GM08714 (cell line): ENCODE measurements around the gene OSBPL1A.
A peak's percentile ranks its signal among the peaks of the same experiment; 100 is the strongest.

Experiments used
- H3K4me3 ChIP-seq: fragments of 200-500 bp; sonication (Bioruptor generic); 2 replicates; pipeline ENCODE4 v1.5.1; 2014; ENCODE audit warnings: mild to moderate bottlenecking, low read length, inconsistent platforms
- ZNF274 ChIP-seq: IDR thresholded peaks from 2 replicates; pipeline ENCODE4 v1.6.1; 2012; ENCODE audit warnings: mild to moderate bottlenecking, low read depth, low read length

OSBPL1A gene

DNA sequence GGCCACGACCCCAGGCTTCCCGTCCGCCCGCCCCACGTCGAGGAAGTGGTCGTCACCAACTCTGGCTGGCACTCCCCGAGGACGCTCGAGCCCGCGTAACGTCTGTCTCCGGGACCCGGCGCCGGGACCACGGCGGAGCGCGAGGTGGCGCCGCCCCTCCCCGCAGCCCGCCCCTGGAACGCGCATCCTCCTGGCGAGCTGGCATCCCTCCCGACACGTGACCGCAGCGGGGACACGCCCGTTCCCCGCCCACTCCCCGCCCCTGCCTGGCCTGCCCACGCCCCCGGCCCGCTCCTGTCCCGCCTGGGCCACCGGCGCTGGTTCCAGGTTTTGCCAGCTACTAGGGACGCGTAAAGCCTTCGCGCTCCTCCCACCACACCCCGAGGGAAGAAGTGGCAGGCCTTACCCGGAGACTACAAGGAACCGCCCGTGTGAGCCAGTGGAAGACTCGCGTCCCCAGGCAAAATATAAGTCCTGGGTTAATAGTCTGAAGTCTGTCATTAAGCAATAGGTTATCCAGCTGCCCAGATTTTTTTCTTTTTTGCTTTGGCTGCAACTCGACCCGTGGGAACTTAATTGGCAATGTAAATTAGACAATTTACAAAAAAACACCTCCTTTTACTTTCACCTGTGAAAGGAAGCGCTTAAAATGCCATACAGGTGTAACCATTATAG, at the start of gene OSBPL1A:
Gene OSBPL1A (minus strand): TSS at position 131 of the 675 bp plus-strand sequence. CDS start 20,291 bp downstream, outside the sequence.
- no peak for TF ChIP-seq ZNF274
- peak within 1 kb of the TSS; percentile 55 for H3K4me3 ChIP-seq

DNA sequence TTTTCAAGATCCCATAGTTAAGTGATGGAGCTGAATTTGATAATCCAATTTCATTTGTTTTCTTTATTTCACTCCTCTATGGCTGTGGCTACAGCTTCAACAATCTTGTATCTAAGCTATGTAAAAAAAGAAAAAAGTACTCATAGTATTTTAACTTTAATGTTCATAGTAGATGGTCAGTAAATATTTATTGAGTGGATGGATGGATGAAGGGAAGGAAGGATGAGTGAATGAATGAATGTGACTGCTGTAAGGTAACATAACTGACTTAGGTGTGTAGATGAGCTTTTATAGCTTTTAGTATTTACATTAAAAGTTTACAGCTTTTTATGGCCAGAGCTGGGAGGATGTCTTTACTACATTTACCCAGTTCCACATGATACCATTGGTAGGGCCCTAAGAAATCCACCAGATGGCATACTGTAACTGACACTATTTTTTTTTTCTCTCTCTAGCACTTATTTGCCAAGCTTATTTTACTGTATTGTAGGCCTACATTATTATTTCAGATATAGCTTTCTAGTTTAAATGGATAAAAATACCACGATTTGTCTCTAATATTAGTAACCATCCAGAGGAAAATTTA, 49.4 kb upstream of the OSBPL1A start:
- TF ChIP-seq ZNF274 = no peak
- H3K4me3 ChIP-seq = no peak overlapping the region

DNA sequence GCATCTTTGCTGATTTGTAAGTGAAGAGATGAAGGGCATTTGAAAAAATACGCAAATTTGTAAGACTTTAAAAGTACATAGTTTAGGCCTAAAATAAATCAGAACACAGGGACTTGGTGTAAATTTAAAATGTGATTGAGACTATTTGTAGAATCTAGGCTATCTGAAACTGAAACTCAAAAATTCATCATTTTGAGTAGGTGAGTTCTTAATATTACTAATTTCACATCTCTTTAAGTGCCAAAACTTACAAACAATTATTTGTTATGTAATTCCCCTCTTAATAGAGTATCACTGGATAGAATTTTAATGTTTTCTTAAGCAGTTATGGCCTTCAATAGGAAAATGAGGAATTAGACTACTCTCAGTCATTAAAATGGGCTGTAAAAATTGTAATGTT, 48.8 kb upstream of the OSBPL1A start:
- no peak for TF ChIP-seq ZNF274
- no peak overlapping the region for H3K4me3 ChIP-seq

DNA sequence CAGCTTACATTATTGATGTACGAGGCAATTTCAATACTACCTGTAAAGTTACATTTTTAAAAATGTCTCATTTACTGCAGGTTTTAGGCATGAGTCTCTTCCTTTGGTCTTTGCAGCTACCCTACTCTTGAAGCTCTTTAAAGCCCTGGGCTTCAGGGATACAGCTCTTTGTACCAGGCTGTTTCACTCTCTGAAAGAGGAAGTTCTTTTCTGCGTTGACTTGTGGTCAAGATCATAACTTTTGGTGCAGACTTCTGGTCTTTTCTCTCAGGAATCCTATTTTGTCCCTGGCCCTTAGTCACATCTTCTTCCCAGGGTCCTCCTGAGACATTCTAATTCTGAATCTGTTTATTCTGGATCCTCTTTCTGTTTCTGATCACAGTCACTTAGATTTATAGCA, 46.2 kb upstream of the OSBPL1A start:
- TF ChIP-seq ZNF274 = no peak
- H3K4me3 ChIP-seq = no peak overlapping the region

DNA sequence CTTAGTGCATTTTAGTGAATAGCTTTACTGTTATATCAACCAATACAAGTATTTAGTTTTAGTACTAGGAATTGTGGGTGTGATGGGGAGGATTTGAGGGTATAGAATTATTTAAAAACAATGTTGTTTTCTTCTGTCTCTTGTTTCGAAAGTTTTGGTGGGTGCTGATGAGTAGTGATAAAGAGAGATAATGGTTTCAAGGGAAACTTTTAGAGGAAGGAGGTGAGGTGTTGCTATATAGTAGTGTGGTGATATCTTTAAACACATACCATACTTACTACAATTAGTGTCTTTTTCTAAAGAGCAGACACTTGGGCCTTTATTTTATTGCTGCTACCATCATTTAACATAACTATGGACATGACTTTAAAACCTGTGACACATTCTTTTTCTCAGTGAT, 39.3 kb upstream of the OSBPL1A start:
- TF ChIP-seq ZNF274 = no peak
- no peak overlapping the region for H3K4me3 ChIP-seq

DNA sequence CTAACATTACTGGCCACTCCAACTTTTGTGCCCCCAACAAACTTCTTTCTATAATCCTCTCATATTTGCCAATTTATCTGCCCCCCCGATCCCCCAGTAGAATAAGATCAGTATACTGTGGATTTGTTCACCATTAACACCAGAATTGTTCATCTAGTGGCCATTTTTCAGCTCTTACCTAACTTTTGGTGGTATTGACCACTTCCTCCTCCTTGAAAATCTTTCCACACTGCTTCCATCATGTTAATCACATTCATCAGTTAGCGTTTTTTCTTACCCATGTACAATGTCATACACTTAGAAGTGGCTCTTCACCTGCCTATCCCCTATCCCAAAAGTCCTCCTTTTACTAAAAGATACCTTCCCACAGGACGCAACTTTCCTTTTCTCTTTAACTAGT, 35.0 kb upstream of the OSBPL1A start:
- no peak overlapping the region for H3K4me3 ChIP-seq
- TF ChIP-seq ZNF274 = no peak

DNA sequence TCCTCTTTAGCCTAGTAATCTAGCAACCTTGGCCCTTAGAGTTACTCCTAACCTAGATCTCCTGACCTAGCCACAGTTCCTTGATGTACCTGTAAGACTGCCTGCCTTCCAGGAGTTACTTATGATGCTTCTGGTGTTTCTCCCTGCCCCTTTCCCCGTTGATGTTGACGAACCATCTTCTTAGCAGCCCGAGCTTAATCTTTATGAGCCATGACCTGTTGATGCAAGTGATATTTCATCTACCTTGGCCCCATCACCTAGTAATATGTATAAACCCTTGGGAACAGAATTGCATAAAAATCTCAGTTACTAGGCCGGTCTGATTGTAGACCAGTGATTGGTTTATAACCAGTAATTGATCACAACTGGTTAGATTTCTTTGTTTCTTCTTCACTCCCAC, 31.6 kb upstream of the OSBPL1A start:
- no peak for TF ChIP-seq ZNF274
- no peak overlapping the region for H3K4me3 ChIP-seq

DNA sequence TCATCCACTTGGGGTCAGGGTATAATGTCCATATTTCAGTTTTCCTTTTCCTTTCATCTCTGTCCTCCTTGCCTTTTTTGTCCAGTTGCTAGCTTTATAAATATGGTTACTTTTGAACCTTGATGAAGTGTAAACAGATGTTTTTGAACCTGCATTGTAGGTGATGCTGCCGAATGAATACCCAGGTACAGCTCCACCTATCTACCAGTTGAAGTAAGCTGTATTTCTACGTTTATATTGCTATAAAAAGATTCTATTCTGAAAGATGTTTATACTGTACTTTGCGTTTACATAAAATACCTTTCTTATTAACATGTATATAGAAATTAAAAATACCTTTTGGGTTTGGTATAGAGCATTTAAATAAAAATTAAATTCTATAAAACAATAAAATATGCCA, 31.1 kb upstream of the OSBPL1A start:
- TF ChIP-seq ZNF274 = no peak
- no peak overlapping the region for H3K4me3 ChIP-seq

DNA sequence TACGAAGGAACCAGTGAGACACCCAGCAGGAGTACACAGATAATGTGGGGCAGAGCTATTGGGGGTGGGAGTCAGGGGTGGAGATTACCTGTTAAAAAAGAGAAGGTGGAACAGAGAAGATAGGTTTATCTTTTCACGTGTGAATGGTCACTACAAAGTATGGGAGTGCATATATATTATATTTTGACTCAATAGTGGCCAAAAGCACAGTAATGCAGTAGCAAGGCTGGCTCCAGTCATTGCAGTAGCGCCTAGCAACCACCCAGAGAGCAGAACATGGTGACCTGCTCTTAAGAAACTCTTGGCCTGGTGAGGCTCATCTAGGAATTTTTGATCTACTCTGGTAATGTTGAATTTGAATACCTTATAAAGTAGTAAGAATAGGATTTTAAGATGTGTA, 29.9 kb upstream of the OSBPL1A start:
- H3K4me3 ChIP-seq = peak overlapping the region; percentile 66; the same call in 1 of the 2 replicates

DNA sequence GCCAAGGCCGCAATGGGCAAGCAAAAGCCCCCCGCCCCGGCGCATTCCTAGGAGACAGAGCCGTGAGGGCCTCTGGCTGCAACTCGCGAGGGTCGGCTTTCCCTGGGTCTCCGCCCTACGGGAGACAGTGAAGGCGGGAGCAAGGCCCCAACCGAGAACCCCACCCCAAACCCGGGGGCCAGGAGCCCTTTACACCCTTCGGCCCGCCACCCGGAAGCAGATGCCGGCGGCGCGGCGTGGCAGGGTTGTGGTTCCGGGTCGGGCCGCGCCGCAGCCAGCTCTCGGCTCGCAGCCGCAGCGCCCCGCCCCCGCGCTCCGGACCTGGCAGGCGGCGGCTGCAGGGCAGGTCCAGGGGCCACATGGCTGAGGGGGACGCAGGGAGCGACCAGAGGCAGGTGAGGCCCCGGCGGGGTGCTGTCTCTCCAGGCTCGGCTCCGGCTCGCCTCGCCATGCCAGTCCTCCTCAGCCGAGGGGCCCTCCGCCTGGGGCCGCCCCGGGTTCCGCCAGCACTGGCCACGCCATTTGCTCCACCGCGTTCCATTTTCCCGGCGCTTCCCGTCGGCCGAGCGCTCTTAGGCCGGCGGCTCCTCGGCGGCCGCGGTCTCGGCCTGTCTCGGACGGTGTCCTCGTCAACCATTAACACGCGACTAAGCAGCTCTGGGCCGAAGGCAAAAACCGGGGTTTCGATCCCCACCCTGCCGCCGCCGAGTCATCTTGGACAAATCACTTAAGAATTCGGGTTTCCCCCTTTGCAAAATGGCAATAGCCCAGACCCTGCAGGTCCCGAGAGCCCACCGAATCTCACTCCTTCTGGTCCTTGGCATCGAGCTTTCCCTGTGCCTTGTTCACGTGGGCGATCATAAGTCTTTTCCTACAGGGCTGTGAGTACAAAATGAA, 29.0 kb upstream of the OSBPL1A start, which contains the start of gene IMPACT:
Gene IMPACT (plus strand): TSS at position 273 of the 897 bp plus-strand sequence. CDS start 87 bp downstream, at position 360.
- peak within 1 kb of the TSS; percentile 66 for H3K4me3 ChIP-seq
- TF ChIP-seq ZNF274 = no peak

More for the DNA sequence above, 29.9 kb upstream of the OSBPL1A start:
- no peak for TF ChIP-seq ZNF274

DNA sequence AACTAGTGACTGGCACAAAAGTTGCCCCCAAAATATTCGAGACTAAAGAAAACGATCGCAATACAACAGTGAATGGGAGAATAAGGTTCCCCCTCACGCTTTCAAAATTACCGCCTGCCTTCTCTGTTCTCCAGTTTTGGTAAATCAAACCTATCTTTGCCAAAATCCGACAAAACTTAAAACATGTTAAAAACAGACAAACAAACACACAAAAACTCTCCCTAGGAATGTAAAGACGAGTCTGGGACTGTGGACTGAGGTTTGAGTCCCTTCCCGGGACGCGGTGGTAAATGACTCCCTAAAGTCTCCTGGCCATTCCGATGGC, 28.4 kb upstream of the OSBPL1A start:
- TF ChIP-seq ZNF274 = no peak
- peak overlapping the region; percentile 66; the same call in 1 of the 2 replicates for H3K4me3 ChIP-seq

DNA sequence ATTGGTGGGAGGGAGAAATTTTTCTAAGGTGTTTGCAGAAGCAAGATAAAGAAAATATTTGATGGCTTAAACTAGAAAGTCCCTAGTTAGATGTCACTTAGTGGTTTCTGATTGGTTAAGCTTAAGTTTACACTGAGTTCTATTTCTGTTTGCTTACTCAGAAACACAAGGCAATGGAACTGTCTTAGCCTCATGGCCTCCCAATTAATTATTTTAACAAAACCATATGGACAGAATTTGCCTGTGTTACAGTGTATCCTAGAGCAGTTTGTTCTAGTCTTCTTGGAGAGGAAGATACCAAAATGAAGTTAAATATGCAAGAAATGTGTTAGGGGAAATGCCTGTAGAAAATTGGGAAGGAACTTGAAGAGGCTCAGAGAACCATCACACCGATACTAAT, 24.2 kb upstream of the OSBPL1A start:
- no peak for TF ChIP-seq ZNF274
- H3K4me3 ChIP-seq = no peak overlapping the region

DNA sequence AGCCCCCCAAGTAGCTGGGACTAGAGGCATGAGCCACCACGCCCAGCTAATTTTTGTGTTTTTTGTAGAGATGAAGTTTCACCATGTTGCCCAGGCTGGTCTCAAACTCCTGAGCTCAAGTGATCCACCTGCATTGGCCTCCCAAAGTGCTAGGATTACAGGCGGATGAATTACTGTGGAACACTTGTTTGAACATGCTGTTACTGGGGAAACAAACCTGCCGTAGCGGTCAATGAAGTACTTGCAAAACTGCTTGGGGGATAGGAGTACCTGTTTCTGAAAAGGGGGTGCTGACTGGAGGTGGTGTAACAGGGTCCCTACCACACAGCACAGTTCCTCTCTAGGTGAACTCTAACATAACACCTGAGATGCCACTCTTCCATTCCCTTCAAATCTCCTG, 22.9 kb upstream of the OSBPL1A start:
- no peak for TF ChIP-seq ZNF274
- H3K4me3 ChIP-seq = no peak overlapping the region

DNA sequence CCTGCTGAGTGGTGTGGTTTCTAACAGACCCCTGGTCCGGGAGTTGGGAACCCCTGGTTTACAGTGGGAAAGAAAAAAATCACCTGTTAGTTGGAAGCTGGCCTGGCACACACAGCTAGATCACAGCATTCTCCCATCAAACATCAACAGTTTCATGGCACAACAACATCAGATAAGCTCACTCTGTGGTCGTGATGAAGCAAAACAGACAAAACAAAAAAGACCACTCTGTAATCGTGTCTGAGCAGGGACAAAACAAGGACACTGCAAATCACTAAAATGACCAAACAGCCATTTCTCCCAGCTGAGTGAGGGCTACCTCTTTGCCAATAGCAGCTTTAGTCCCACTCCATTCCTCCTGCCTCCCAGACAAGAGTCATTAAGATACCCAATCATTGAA, 19.9 kb upstream of the OSBPL1A start:
- no peak for TF ChIP-seq ZNF274

More for the DNA sequence above, 19.9 kb upstream of the OSBPL1A start:
- no peak overlapping the region for H3K4me3 ChIP-seq
